Measurements from ENCODE around the gene F8A2.
"Not testable (repeated sequence)": the region's sequence is repeated elsewhere in the genome, so short reads cannot be mapped to it uniquely, and the experiment has no call there.

GRCh38 chrX:155373777-155374458, 8.0 kb upstream of the F8A2 start:
- TF ChIP-seq, protein P1, sequence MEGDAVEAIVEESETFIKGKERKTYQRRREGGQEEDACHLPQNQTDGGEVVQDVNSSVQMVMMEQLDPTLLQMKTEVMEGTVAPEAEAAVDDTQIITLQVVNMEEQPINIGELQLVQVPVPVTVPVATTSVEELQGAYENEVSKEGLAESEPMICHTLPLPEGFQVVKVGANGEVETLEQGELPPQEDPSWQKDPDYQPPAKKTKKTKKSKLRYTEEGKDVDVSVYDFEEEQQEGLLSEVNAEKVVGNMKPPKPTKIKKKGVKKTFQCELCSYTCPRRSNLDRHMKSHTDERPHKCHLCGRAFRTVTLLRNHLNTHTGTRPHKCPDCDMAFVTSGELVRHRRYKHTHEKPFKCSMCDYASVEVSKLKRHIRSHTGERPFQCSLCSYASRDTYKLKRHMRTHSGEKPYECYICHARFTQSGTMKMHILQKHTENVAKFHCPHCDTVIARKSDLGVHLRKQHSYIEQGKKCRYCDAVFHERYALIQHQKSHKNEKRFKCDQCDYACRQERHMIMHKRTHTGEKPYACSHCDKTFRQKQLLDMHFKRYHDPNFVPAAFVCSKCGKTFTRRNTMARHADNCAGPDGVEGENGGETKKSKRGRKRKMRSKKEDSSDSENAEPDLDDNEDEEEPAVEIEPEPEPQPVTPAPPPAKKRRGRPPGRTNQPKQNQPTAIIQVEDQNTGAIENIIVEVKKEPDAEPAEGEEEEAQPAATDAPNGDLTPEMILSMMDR (conservative IDR thresholded peaks at IDR 0.05; ENCODE audit: low read length) = not testable (repeated sequence)
- TF ChIP-seq EZH2phosphoT487 (IDR thresholded peaks at IDR 0.05; ENCODE audit: borderline replicate concordance, low read depth, low read length) = not testable (repeated sequence)
